GM10847 (cell line): ENCODE results near the gene FAM78A.

ENCODE experiments used
- POLR2A ChIP-seq: IDR thresholded peaks from 2 replicates; pipeline ENCODE4 v1.6.1; 2011; ENCODE audit not compliant: insufficient read length; ENCODE audit errors: extremely low read depth

The FAM78A gene

GRCh38 chr9:131246618-131247017 lies 29.7 kb downstream of the FAM78A start:
- no peak for TF ChIP-seq POLR2A

GRCh38 chr9:131240047-131240921 lies 36.0 kb downstream of the FAM78A start:
- TF ChIP-seq POLR2A = no peak

- no peak for TF ChIP-seq POLR2A
Observed at GRCh38 chr9:131239161-131239975, 36.9 kb downstream of the FAM78A start.

- no peak for TF ChIP-seq POLR2A
Observed at GRCh38 chr9:131238402-131239021, 37.8 kb downstream of the FAM78A start.

- TF ChIP-seq POLR2A = peak; percentile 29
Observed at GRCh38 chr9:131237931-131238401, 38.3 kb downstream of the FAM78A start.

GRCh38 chr9:131237291-131237690 lies 39.0 kb downstream of the FAM78A start:
- TF ChIP-seq POLR2A = no peak

- no peak for TF ChIP-seq POLR2A
Observed at GRCh38 chr9:131236761-131237160, 39.5 kb downstream of the FAM78A start.

GRCh38 chr9:131236161-131236560 lies 40.1 kb downstream of the FAM78A start:
- no peak for TF ChIP-seq POLR2A

- TF ChIP-seq POLR2A = no peak
Observed at GRCh38 chr9:131235480-131235851, 40.8 kb downstream of the FAM78A start.

GRCh38 chr9:131234799-131235479 lies 41.4 kb downstream of the FAM78A start:
- TF ChIP-seq POLR2A = no peak

- TF ChIP-seq POLR2A = no peak
Observed at GRCh38 chr9:131233995-131234394, 42.3 kb downstream of the FAM78A start.

- TF ChIP-seq POLR2A = no peak
Observed at GRCh38 chr9:131233556-131233955, 42.8 kb downstream of the FAM78A start.

- TF ChIP-seq POLR2A = no peak
Observed at GRCh38 chr9:131228988-131229387, 47.3 kb downstream of the FAM78A start.

GRCh38 chr9:131227959-131228460 lies 48.3 kb downstream of the FAM78A start:
- no peak for TF ChIP-seq POLR2A

GRCh38 chr9:131227112-131227958 lies 49.0 kb downstream of the FAM78A start:
- no peak for TF ChIP-seq POLR2A
